ENCODE results near the gene ANKS1B.

Gene ANKS1B

GRCh38 chr12:98893126-98893674 is 1091.5 kb downstream of the ANKS1B start:
- no peak for TF ChIP-seq CTCF (IDR thresholded peaks at IDR 0.05)

DNA sequence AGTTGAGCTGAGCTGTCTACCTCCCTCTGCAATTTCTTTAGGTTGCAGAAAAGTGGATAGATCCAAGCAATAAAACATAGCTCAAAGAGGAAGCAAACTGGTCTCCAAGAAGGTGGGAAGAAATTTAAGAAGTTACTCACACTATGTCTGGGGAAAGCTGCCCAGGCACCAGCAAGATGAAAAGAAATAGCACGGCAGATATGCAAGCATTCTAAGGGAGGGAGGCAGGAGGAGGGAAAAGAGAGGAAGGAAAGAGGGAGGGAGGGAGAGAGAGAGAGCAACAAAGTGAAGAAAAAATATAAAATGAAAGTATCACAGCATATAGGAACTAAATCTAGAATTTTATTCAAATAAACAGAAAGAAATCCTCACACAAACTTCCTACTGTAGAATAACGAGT is 1099.0 kb downstream of the ANKS1B start:
- TF ChIP-seq CTCF (IDR thresholded peaks at IDR 0.05): no peak

DNA sequence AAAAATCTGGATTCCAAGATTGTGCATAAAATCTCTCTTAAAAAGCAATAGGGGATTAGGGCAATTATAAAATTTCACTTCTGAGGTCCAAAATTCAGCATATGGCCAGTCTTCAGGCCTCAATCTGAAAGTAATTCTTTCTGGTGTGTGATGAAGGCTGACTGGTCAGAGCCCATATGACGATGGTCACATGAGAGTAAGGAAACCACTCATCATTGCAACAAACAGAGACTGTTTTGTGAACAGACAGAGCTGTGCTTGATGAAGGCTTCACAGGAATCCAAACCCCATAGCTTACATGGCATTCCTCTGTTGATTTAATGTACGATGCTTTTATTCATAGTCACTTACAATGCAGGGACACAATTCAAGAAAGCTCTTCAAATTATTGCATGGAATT is 1101.5 kb downstream of the ANKS1B start:
- no peak for TF ChIP-seq CTCF (IDR thresholded peaks at IDR 0.05)

DNA sequence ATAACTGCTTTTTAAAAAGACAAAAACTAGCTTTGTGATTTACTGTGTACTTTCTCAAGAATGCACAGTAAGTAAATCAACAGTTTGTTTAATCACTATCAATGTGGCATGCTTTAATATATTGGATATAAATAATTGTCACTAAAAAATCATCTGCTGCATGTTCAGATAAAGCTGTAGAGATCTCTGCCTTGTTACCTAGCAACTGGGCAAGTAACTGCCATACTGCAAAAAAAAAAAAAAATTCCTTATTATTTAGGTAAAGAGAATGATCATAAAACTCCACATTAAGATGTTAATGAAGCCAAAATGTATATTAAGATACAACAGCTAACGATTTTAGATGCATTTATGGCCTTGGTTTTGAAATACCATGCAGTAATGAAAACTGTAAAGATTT is 1102.2 kb downstream of the ANKS1B start:
- TF ChIP-seq CTCF (IDR thresholded peaks at IDR 0.05): no peak

DNA sequence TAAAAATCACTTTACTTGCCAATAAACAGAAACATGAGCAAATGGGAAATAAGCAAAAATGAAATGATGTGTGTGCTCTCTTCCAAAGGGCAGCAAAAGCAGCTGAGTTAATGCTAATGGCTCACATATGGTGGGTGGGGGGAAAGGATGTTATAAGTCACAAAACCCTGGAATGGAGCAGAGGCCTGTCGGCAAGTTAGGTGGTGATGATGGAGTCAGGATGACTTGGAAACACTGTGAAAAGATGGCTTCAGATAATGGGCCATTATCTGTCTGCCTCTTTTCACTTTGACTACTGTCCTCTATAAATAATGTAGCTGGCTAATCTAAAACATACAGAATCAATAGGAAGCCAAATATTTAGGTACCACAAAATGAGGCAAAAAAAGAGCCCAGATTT is 1111.0 kb downstream of the ANKS1B start:
- no peak for TF ChIP-seq CTCF (IDR thresholded peaks at IDR 0.05)

- no peak for TF ChIP-seq CTCF (IDR thresholded peaks at IDR 0.05)
Measured at GRCh38 chr12:98870504-98870903, 1114.2 kb downstream of the ANKS1B start.

- no peak for TF ChIP-seq CTCF (IDR thresholded peaks at IDR 0.05)
Measured at GRCh38 chr12:98869886-98870503, 1114.7 kb downstream of the ANKS1B start.

DNA sequence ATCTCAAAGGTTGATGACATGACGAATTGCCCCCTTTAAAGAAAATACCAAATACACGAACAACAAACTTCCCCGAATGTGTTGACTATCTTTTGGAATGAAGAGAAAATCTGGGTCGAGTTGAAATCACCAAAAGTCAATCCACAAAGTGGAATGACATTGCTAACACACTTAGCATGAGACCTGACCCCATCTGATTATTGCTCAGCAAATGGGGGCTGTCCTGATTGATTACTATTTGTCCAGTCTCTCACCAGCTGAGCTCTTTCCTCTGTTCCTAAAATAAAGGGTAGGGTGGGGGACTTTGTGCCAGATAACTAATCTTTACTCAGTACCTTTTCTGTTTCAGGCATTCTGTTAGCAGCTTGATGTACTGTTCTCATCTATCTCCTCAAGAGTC is 1116.2 kb downstream of the ANKS1B start:
- TF ChIP-seq CTCF (IDR thresholded peaks at IDR 0.05): no peak
